Common myeloid progenitor, CD34-positive (primary cell): Measurements from ENCODE around the gene GOLGA8A.
"Not testable (repeated sequence)": the region's sequence is repeated elsewhere in the genome, so short reads cannot be mapped to it uniquely, and the experiment has no call there.

Experiments
- CTCF ChIA-PET: fragments of 350-600 bp; sonication (Branson Sonifier 250); formaldehyde crosslinking; loops from one replicate; lab custom pipeline; 2021; ENCODE audit warnings: antibody characterized with exemption; lab: Charles Lee
- POLR2A ChIA-PET: fragments of 350-600 bp; sonication (Branson Sonifier 250); formaldehyde crosslinking; loops from one replicate; lab custom pipeline; 2021; ENCODE audit warnings: antibody characterized with exemption; lab: Charles Lee
- DNase-seq, 3 donors: peaks; one replicate each; pipeline versions ENCODE4 v3.0.0 to v3.0.0-alpha.2; 2013
- H3K27ac ChIP-seq, 2 experiments: 1 replicate in 1 of 2; 2 replicates in 1 of 2; pipeline ENCODE4 v1.7.0; 2013; ENCODE audit warnings: inconsistent platforms in 2 of 2, low read length in 2 of 2, mild to moderate bottlenecking in 2 of 2, low read depth in 1 of 2, moderate library complexity in 1 of 2; ENCODE audit not compliant: severe bottlenecking in 2 of 2, insufficient read depth in 1 of 2, poor library complexity in 1 of 2
- H3K27me3 ChIP-seq, 5 experiments: replicated peaks in 2 of 5; 1 replicate in 3 of 5; 2 replicates in 2 of 5; pipeline versions ENCODE4 v1.6.1 to v1.7.0; 2013; ENCODE audit warnings: low read length in 4 of 5, mild to moderate bottlenecking in 2 of 5, moderate library complexity in 2 of 5, inconsistent platforms in 1 of 5; ENCODE audit not compliant: insufficient read depth in 5 of 5, control insufficient read depth in 4 of 5
- H3K36me3 ChIP-seq, 4 experiments: 1 replicate in 2 of 4; 2 replicates in 2 of 4; pipeline versions ENCODE4 v1.6.1 to v1.7.0; 2013; ENCODE audit warnings: low read length in 3 of 4, control low read depth in 1 of 4, mild to moderate bottlenecking in 1 of 4; ENCODE audit not compliant: control insufficient read depth in 4 of 4, insufficient read depth in 4 of 4
- H3K4me1 ChIP-seq, 4 experiments: 1 replicate in 3 of 4; 2 replicates in 1 of 4; pipeline versions ENCODE4 v1.6.1 to v1.7.1; 2013; ENCODE audit warnings: low read length in 3 of 4, mild to moderate bottlenecking in 3 of 4, control low read depth in 1 of 4, inconsistent platforms in 1 of 4, moderate library complexity in 1 of 4; ENCODE audit not compliant: control insufficient read depth in 4 of 4, insufficient read depth in 4 of 4; ENCODE audit errors: control extremely low read depth in 1 of 4
- H3K4me3 ChIP-seq, 7 experiments: 1 replicate in 4 of 7; 2 replicates in 3 of 7; pipeline versions ENCODE4 v1.5.1 to v1.7.0; 2013; ENCODE audit warnings: mild to moderate bottlenecking in 7 of 7, low read length in 6 of 7, moderate library complexity in 6 of 7, inconsistent platforms in 2 of 7, low read depth in 2 of 7, control low read depth in 1 of 7; ENCODE audit not compliant: insufficient read depth in 4 of 7, control insufficient read depth in 1 of 7; ENCODE audit errors: extremely low read depth in 1 of 7
- H3K9me3 ChIP-seq, 5 experiments: 1 replicate in 4 of 5; 2 replicates in 1 of 5; pipeline versions ENCODE4 v1.6.1 to v1.7.1; 2013; ENCODE audit warnings: low read length in 4 of 5, mild to moderate bottlenecking in 2 of 5, inconsistent platforms in 1 of 5, low read depth in 1 of 5, moderate library complexity in 1 of 5; ENCODE audit not compliant: control insufficient read depth in 4 of 5, insufficient read depth in 2 of 5; ENCODE audit errors: control extremely low read depth in 1 of 5
- WGBS: methylation state at CpG from one replicate; pipeline ENCODE4 v1.1.5; 2013; ENCODE audit not compliant: insufficient coverage; 5-methylcytosine and 5-hydroxymethylcytosine counted together

The GOLGA8A gene

GRCh38 chr15:34435658-34436057, 1.9 kb downstream of the GOLGA8A start:
- ChIA-PET POLR2A (no interaction called here), CTCF (no interaction called here)
- no peak overlapping the region for H3K27ac ChIP-seq
- peaks cover 0 to 13% (median 10%) of the 10 kb centered on the region in 4 experiments for H3K4me1 ChIP-seq
- H3K4me3 ChIP-seq, result no peak overlapping the region
- H3K36me3 ChIP-seq, result peaks cover 2 to 9% (median 6%) of the 10 kb centered on the region in 4 experiments
- 100% methylated on average over 8 of the region's 11 CpGs for WGBS
- no peak for DNase-seq
- peaks cover 0 to 5% (median 0%) of the 10 kb centered on the region in 5 experiments for H3K27me3 ChIP-seq
- no peaks in the 10 kb centered on the region for H3K9me3 ChIP-seq

DNA sequence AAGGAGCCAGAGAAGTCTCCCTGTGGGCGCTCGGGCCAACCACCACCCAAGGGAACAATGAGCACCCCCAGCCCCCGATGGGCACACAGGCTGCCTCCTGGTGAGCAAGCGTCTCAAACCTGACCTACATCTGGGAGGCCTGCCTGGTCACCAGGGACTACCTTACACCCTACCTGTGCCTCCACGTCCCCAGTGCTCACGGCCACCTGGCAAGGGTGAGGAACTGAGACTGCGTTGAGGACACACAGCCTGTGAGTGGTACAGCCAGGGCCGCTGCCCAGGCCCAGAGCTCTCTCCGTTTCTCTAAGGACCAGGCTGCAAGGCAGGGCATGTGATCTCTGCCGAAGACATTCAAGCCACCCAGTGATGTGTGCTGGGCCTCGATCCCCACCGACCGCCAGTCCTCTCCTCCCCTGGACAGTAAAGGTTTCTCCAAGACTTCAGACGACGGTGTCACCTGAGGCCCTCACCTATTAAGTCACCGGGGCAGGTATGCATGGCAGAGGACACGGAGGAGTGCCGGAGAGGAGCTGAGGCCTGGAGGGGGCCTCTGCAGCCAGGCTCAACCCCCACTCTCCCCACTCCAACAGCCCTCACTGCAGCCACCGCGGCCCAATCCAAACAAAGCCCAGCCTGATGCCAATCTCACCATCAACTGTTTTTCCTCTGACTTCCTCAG, 2.8 kb downstream of the GOLGA8A start:
- Histone ChIP-seq H3K27me3 (peaks cover 0 to 4% (median 0%) of the 10 kb centered on the region in 5 experiments), H3K27ac (no peak overlapping the region), H3K9me3 (no peaks in the 10 kb centered on the region), H3K4me1 (peaks cover 0 to 13% (median 10%) of the 10 kb centered on the region in 4 experiments), H3K4me3 (no peak overlapping the region), H3K36me3 (peaks cover 2 to 16% (median 7%) of the 10 kb centered on the region in 4 experiments)
- WGBS, result 93% methylated on average over 6 of the region's 20 CpGs
- CTCF ChIA-PET, result no interaction called here
- POLR2A ChIA-PET, result interaction anchor here (0.6 kb wide), 1 partner anchor 387 kb away, joined by 3 read pairs; no protein-coding TSS in a partner anchor
- DNase-seq, result no peak

DNA sequence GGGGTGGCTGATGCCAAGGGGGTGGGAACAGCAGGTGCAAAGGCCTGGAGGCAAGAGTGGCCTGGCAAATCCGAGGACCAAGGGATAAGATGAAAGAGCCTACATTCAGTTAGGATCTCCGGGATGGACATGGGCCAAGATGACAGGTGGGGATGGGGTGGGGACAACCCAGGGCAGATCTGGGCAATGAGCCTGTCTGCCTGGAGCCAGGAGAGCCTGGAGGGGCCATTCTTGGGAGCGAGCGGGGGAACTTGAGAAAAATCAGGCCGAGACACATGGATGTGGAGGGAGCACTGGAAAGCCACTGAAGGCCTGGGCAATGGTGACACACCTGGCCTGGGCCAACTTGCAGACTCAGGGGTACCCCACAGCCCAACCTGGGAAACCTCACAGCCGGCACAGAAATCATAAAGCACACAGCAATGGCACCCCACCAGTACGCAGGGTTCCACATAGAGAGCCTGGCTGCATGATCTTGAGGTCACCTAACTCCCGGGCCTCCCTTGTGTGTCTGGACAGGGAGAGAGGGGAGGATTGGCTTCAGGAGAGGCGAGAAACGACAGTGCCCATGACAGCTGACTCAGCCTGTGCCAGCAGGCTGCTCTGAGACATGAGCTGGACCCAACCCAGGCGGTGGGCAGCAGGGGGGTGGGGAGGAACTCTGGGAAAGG, 3.5 kb downstream of the GOLGA8A start:
- WGBS, result 80% methylated on average over 1 of the region's 11 CpGs
- Histone ChIP-seq H3K36me3 (peaks cover 2 to 16% (median 7%) of the 10 kb centered on the region in 4 experiments), H3K4me1 (peaks cover 0 to 13% (median 10%) of the 10 kb centered on the region in 4 experiments)
- H3K27me3 ChIP-seq, H3K4me3 ChIP-seq, CTCF ChIA-PET, H3K9me3 ChIP-seq, POLR2A ChIA-PET, H3K27ac ChIP-seq, DNase-seq: not testable (repeated sequence)

DNA sequence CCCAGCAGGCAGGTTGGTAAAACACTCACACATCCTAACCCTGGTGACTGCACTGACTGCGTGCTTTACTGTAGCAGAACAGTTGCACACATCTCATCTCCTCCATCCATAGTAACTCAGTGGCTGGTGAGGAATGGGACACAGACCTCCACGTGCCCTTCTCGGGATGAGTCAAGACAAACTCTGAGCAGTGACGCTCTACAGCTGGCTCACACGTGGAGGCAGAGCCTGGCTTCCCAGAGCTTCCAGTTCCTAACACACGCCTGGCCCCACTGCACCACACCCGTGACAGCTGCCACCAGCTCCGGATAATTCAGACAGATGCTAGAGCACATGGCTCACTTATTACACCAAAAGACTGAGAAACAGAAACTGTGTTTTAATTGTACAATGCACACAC, 7.0 kb downstream of the GOLGA8A start:
- DNase-seq, H3K9me3 ChIP-seq, CTCF ChIA-PET, H3K4me3 ChIP-seq, POLR2A ChIA-PET, H3K27me3 ChIP-seq, H3K4me1 ChIP-seq, H3K27ac ChIP-seq: not testable (repeated sequence)
- H3K36me3 ChIP-seq, result peaks cover 2 to 16% (median 7%) of the 10 kb centered on the region in 4 experiments
- no CpG with 5 or more reads among the region's 8 CpGs for WGBS

- DNase-seq, H3K4me3 ChIP-seq, POLR2A ChIA-PET, H3K27me3 ChIP-seq, H3K36me3 ChIP-seq, H3K27ac ChIP-seq, H3K4me1 ChIP-seq, CTCF ChIA-PET, H3K9me3 ChIP-seq: not testable (repeated sequence)
- no CpG with 5 or more reads among the region's 6 CpGs for WGBS
Observed at GRCh38 chr15:34423425-34424090, 14.1 kb downstream of the GOLGA8A start.

- not testable (repeated sequence) for H3K27me3 ChIP-seq
Observed at GRCh38 chr15:34420953-34421352, 16.7 kb downstream of the GOLGA8A start.

GRCh38 chr15:34418435-34418834, 19.2 kb downstream of the GOLGA8A start:
- H3K4me3 ChIP-seq, H3K4me1 ChIP-seq, H3K27ac ChIP-seq, DNase-seq, H3K36me3 ChIP-seq, H3K27me3 ChIP-seq, POLR2A ChIA-PET, H3K9me3 ChIP-seq: not testable (repeated sequence)
- WGBS, result 50% methylated on average over 2 of the region's 8 CpGs
- CTCF ChIA-PET, result interaction anchor here (0.6 kb wide), 1 partner anchor 54 kb away, joined by 3 read pairs; no protein-coding TSS in a partner anchor

More at GRCh38 chr15:34420953-34421352, 16.7 kb downstream of the GOLGA8A start:
- H3K27ac ChIP-seq, CTCF ChIA-PET, DNase-seq, H3K4me3 ChIP-seq, H3K36me3 ChIP-seq, H3K4me1 ChIP-seq, H3K9me3 ChIP-seq, POLR2A ChIA-PET: not testable (repeated sequence)
- no CpG with 5 or more reads among the region's 11 CpGs for WGBS
